ENCODE measurements around the gene NFATC2IP. TPM values are rescaled to one million over a fixed set of nuclear protein-coding genes. Genes with fewer than 3 reads are reported as not detected.
"Not testable (repeated sequence)": the region's sequence is repeated elsewhere in the genome, so short reads cannot be mapped to it uniquely, and the experiment has no call there.

The NFATC2IP gene
- total RNA-seq, 1 donor, result 31.5 TPM

- Histone ChIP-seq H3K4me1 (ENCODE audit: insufficient read depth, low read length) (peaks cover 24% of the 10 kb centered on the region), H3K4me3 (ENCODE audit: low read length) (no peak overlapping the region), H3K27me3 (ENCODE audit: insufficient read depth, low read length) (no peaks in the 10 kb centered on the region), H3K9me3 (ENCODE audit: low read depth, low read length) (no peaks in the 10 kb centered on the region)
Measured at GRCh38 chr16:28923231-28923587, 27.5 kb upstream of the NFATC2IP start.

DNA sequence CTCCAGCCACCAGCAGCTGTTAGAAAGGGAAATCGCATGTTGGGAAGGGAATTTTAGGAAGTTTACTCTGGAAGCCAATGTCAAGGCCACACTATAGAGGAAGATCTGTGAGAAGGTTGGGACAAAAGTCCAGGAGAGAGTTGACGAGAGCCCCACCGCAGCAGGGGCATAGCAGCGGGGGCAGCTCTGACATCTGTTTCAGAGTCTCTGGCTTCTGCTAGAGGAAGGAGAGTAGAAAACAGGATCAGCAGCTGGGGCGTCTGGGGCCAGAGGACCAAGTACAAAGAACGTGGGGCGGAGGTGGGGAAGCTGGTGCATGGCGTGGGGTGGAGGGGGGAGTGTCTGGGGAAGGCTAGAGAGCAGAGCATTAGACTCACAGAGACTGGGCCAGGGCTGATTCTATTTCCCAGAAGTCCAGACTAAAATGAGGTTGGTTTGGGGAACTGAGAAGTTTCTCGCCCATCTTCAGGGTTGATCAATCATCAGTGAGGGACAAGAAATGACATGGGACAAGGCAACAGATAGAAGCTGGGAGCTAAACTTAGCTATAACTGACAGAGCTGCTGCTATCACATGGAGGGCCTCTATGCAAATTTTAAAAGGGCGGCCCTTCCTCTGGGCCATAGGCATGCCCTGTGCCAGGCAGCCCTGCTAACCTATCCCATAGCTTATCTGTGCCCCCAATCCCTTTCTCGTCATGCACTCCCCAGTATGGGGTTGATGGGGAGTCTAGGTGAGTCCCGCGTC is 26.9 kb upstream of the NFATC2IP start:
- H3K4me3 ChIP-seq (ENCODE audit: low read length), result peak overlapping the region; percentile 91
- H3K9me3 ChIP-seq (ENCODE audit: low read depth, low read length), result no peaks in the 10 kb centered on the region
- H3K4me1 ChIP-seq (ENCODE audit: insufficient read depth, low read length), result peaks cover 24% of the 10 kb centered on the region
- H3K27me3 ChIP-seq (ENCODE audit: insufficient read depth, low read length), result no peaks in the 10 kb centered on the region

- Histone ChIP-seq H3K4me1 (ENCODE audit: insufficient read depth, low read length) (peaks cover 24% of the 10 kb centered on the region), H3K27me3 (ENCODE audit: insufficient read depth, low read length) (no peaks in the 10 kb centered on the region), H3K9me3 (ENCODE audit: low read depth, low read length) (no peaks in the 10 kb centered on the region), H3K4me3 (ENCODE audit: low read length) (peak overlapping the region; percentile 91)
Measured at GRCh38 chr16:28924399-28924761, 26.4 kb upstream of the NFATC2IP start.

GRCh38 chr16:28924762-28925385 is 25.9 kb upstream of the NFATC2IP start, which contains the start of gene RABEP2:
RABEP2 (minus strand) TSS chr16:28925238; CDS start chr16:28925163, 75 bp downstream.
- peaks cover 24% of the 10 kb centered on the region for H3K4me1 ChIP-seq (ENCODE audit: insufficient read depth, low read length)
- H3K9me3 ChIP-seq (ENCODE audit: low read depth, low read length), result no peaks in the 10 kb centered on the region
- no peaks in the 10 kb centered on the region for H3K27me3 ChIP-seq (ENCODE audit: insufficient read depth, low read length)

GRCh38 chr16:28925386-28926228 is 25.1 kb upstream of the NFATC2IP start:
- Histone ChIP-seq H3K4me1 (ENCODE audit: insufficient read depth, low read length) (peaks cover 29% of the 10 kb centered on the region), H3K27me3 (ENCODE audit: insufficient read depth, low read length) (no peaks in the 10 kb centered on the region), H3K4me3 (ENCODE audit: low read length) (peak overlapping the region; percentile 91), H3K9me3 (ENCODE audit: low read depth, low read length) (no peaks in the 10 kb centered on the region)

More at GRCh38 chr16:28924762-28925385, 25.9 kb upstream of the NFATC2IP start, which contains the start of gene RABEP2:
- H3K4me3 ChIP-seq (ENCODE audit: low read length), result peak within 1 kb of the TSS; percentile 91

DNA sequence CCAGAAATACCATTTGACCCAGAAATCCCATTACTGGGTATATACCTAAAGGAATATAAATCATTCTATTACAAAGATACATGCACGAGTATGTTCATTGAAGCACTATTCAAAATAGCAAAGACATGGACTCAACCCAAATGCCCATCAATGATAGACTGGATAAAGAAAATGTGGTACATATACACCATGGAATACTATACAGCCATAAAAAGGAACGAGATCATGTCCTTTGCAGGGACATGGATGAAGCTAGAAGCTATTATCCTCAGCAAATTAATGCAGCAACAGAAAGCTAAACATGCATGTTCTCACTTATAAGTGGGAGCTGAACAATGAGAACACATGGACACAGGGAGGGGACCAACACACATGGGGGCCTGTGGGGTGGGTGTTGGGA is 24.5 kb upstream of the NFATC2IP start:
- peaks cover 36% of the 10 kb centered on the region for H3K4me1 ChIP-seq (ENCODE audit: insufficient read depth, low read length)
- not testable (repeated sequence) for H3K4me3 ChIP-seq (ENCODE audit: low read length); H3K27me3 ChIP-seq (ENCODE audit: insufficient read depth, low read length); H3K9me3 ChIP-seq (ENCODE audit: low read depth, low read length)

- no peaks in the 10 kb centered on the region for H3K9me3 ChIP-seq (ENCODE audit: low read depth, low read length)
- H3K4me1 ChIP-seq (ENCODE audit: insufficient read depth, low read length), result peaks cover 38% of the 10 kb centered on the region
- no peaks in the 10 kb centered on the region for H3K27me3 ChIP-seq (ENCODE audit: insufficient read depth, low read length)
- no peak overlapping the region for H3K4me3 ChIP-seq (ENCODE audit: low read length)
Measured at GRCh38 chr16:28927815-28928214, 22.9 kb upstream of the NFATC2IP start.

DNA sequence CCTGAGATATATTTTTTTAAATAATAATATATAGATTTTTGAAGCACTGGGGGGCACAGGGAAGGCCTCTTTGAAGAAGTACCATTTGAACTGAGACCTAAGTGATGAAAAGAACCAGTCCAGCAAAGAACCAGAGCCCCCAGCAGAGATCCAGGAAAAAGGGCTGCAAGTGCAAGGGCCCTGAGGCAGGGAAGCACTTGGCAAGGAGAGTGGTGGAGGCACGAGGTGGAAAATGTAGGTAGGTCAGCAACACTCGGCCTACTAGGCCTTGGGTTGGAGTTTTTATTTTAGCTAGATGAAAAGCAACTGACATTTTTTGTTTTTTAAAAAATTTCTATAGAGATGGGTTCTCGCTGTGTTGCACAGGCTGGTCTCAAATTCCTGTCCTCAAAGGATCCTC is 20.5 kb upstream of the NFATC2IP start:
- Histone ChIP-seq H3K4me1 (ENCODE audit: insufficient read depth, low read length) (peaks cover 28% of the 10 kb centered on the region), H3K4me3 (ENCODE audit: low read length) (no peak overlapping the region), H3K27me3 (ENCODE audit: insufficient read depth, low read length) (no peaks in the 10 kb centered on the region), H3K9me3 (ENCODE audit: low read depth, low read length) (no peaks in the 10 kb centered on the region)

DNA sequence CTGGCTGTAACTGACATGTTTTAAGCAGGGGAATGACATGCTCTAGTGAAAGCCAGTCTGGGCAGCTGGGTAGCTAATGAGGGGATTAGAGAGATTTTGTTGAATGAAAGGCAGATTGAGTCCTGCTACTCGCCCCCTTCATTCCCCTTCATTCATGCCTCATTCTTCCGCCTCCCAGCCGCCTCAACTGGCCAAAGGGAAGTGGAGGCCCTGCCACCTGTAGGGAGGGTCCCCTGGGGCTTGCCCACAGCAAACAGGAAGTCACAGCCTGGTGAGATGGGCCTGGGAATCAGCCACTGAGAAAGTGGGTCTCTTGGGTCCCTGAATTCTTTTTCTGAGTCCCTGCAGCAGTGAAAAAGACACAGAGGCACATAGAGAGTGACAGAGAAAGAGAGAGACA is 20.1 kb upstream of the NFATC2IP start:
- Histone ChIP-seq H3K4me1 (ENCODE audit: insufficient read depth, low read length) (peaks cover 27% of the 10 kb centered on the region), H3K4me3 (ENCODE audit: low read length) (no peak overlapping the region), H3K9me3 (ENCODE audit: low read depth, low read length) (no peaks in the 10 kb centered on the region), H3K27me3 (ENCODE audit: insufficient read depth, low read length) (no peaks in the 10 kb centered on the region)

- peak within 1 kb of the TSS; percentile 29 for H3K4me3 ChIP-seq (ENCODE audit: low read length)
- no peaks in the 10 kb centered on the region for H3K27me3 ChIP-seq (ENCODE audit: insufficient read depth, low read length)
- peaks cover 32% of the 10 kb centered on the region for H3K4me1 ChIP-seq (ENCODE audit: insufficient read depth, low read length)
- H3K9me3 ChIP-seq (ENCODE audit: low read depth, low read length), result no peaks in the 10 kb centered on the region
Measured at GRCh38 chr16:28931801-28932225, 18.9 kb upstream of the NFATC2IP start, which contains the start of gene CD19. CD19 (plus strand) TSS chr16:28931971; CDS start chr16:28932001, 30 bp downstream.

DNA sequence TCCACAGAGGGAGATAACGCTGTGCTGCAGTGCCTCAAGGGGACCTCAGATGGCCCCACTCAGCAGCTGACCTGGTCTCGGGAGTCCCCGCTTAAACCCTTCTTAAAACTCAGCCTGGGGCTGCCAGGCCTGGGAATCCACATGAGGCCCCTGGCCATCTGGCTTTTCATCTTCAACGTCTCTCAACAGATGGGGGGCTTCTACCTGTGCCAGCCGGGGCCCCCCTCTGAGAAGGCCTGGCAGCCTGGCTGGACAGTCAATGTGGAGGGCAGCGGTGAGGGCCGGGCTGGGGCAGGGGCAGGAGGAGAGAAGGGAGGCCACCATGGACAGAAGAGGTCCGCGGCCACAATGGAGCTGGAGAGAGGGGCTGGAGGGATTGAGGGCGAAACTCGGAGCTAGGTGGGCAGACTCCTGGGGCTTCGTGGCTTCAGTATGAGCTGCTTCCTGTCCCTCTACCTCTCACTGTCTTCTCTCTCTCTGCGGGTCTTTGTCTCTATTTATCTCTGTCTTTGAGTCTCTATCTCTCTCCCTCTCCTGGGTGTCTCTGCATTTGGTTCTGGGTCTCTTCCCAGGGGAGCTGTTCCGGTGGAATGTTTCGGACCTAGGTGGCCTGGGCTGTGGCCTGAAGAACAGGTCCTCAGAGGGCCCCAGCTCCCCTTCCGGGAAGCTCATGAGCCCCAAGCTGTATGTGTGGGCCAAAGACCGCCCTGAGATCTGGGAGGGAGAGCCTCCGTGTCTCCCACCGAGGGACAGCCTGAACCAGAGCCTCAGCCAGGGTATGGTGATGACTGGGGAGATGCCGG is 18.2 kb upstream of the NFATC2IP start:
- peaks cover 39% of the 10 kb centered on the region for H3K4me1 ChIP-seq (ENCODE audit: insufficient read depth, low read length)
- H3K9me3 ChIP-seq (ENCODE audit: low read depth, low read length), result no peaks in the 10 kb centered on the region
- no peaks in the 10 kb centered on the region for H3K27me3 ChIP-seq (ENCODE audit: insufficient read depth, low read length)
- H3K4me3 ChIP-seq (ENCODE audit: low read length), result peak overlapping the region; percentile 29

- peaks cover 39% of the 10 kb centered on the region for H3K4me1 ChIP-seq (ENCODE audit: insufficient read depth, low read length)
- H3K4me3 ChIP-seq (ENCODE audit: low read length), result peak overlapping the region; percentile 29
- no peaks in the 10 kb centered on the region for H3K27me3 ChIP-seq (ENCODE audit: insufficient read depth, low read length)
- H3K9me3 ChIP-seq (ENCODE audit: low read depth, low read length), result no peaks in the 10 kb centered on the region
Measured at GRCh38 chr16:28933171-28933570, 17.6 kb upstream of the NFATC2IP start.

- H3K27me3 ChIP-seq (ENCODE audit: insufficient read depth, low read length), result no peaks in the 10 kb centered on the region
- H3K9me3 ChIP-seq (ENCODE audit: low read depth, low read length), result no peaks in the 10 kb centered on the region
- peaks cover 36% of the 10 kb centered on the region for H3K4me1 ChIP-seq (ENCODE audit: insufficient read depth, low read length)
- H3K4me3 ChIP-seq (ENCODE audit: low read length), result no peak overlapping the region
Measured at GRCh38 chr16:28935346-28935745, 15.4 kb upstream of the NFATC2IP start.

GRCh38 chr16:28935924-28936783 is 14.6 kb upstream of the NFATC2IP start:
- Histone ChIP-seq H3K4me1 (ENCODE audit: insufficient read depth, low read length) (peaks cover 28% of the 10 kb centered on the region), H3K9me3 (ENCODE audit: low read depth, low read length) (no peaks in the 10 kb centered on the region), H3K4me3 (ENCODE audit: low read length) (peak overlapping the region; percentile 10), H3K27me3 (ENCODE audit: insufficient read depth, low read length) (no peaks in the 10 kb centered on the region)

All from mononuclear cell (primary cell).